Neural cell (in vitro differentiated cells): ENCODE results near the gene ZNF662. TPM values are rescaled to one million over a fixed set of nuclear protein-coding genes. Genes with fewer than 3 reads are reported as not detected.

Experiments used
- H2AFZ ChIP-seq: fragments of 200-600, 300-800 bp; sonication (generic), shearing (Covaris generic); 2 replicates; pipeline ENCODE4 v1.6.0; 2014; ENCODE audit warnings: low read depth, mild to moderate bottlenecking, antibody characterized with exemption, low read length, moderate library complexity
- H3F3A ChIP-seq: fragments of 200-600 bp; shearing (Covaris generic); 2 replicates; pipeline ENCODE4 v1.6.1; 2016; ENCODE audit warnings: mild to moderate bottlenecking, moderate library complexity, mixed read lengths, antibody characterized with exemption, low read length; ENCODE audit not compliant: insufficient read depth, poor library complexity, severe bottlenecking
- H3K27ac ChIP-seq: fragments of 200-600, 300-800 bp; sonication (generic), shearing (Covaris generic); 2 replicates; pipeline ENCODE4 v1.5.1; 2014; ENCODE audit warnings: mild to moderate bottlenecking, low read length, moderate library complexity
- H3K27me3 ChIP-seq: fragments of 300-800, 200-600 bp; sonication (generic), shearing (Covaris generic); 2 replicates; pipeline ENCODE4 v1.6.0; 2014; ENCODE audit warnings: mild to moderate bottlenecking, low read depth, low read length, moderate library complexity; ENCODE audit not compliant: insufficient read depth
- H3K36me3 ChIP-seq: fragments of 300-800, 200-600 bp; sonication (generic), shearing (Covaris generic); 2 replicates; pipeline ENCODE4 v1.5.1; 2014; ENCODE audit warnings: mild to moderate bottlenecking, antibody characterized with exemption, low read length, moderate library complexity; ENCODE audit not compliant: insufficient read depth
- H3K4me2 ChIP-seq: fragments of 300-800, 200-600 bp; sonication (generic), shearing (Covaris generic); 2 replicates; pipeline ENCODE4 v1.6.0; 2014; ENCODE audit warnings: mild to moderate bottlenecking, low read length
- H3K4me3 ChIP-seq: fragments of 300-800, 200-600 bp; sonication (generic), shearing (Covaris generic); 2 replicates; pipeline ENCODE4 v1.5.1; 2014; ENCODE audit warnings: mild to moderate bottlenecking, low read length, moderate library complexity
- H3K79me2 ChIP-seq: fragments of 200-600 bp; shearing (Covaris generic); replicated peaks from 2 replicates; pipeline ENCODE4 v1.6.0; 2014; ENCODE audit warnings: mild to moderate bottlenecking, low read length, moderate library complexity; ENCODE audit not compliant: insufficient read depth
- H3K9ac ChIP-seq: fragments of 300-800, 200-600 bp; sonication (generic), shearing (Covaris generic); 2 replicates; pipeline ENCODE4 v1.6.1; 2016; ENCODE audit warnings: mild to moderate bottlenecking, low read length, mixed read lengths
- H3K9me2 ChIP-seq: fragments of 200-600 bp; shearing (Covaris generic); 2 replicates; pipeline ENCODE4 v1.6.1; 2016; ENCODE audit warnings: mild to moderate bottlenecking, low read length, mixed read lengths; ENCODE audit not compliant: insufficient read depth
- H3K9me3 ChIP-seq: fragments of 200-600, 300-800 bp; sonication (generic), shearing (Covaris generic); 2 replicates; pipeline ENCODE4 v1.6.1; 2016; ENCODE audit warnings: mild to moderate bottlenecking, mixed run types, low read length, moderate library complexity, mixed read lengths
- H4K20me1 ChIP-seq: fragments of 200-600 bp; shearing (Covaris generic); 2 replicates; pipeline ENCODE4 v1.6.1; 2016; ENCODE audit warnings: mild to moderate bottlenecking, mixed run types; ENCODE audit not compliant: insufficient read depth
- EP300 ChIP-seq: fragments of 450-650 bp; conservative IDR thresholded peaks from 2 replicates; pipeline ENCODE4 v1.6.1; 2014; ENCODE audit warnings: antibody characterized with exemption, mild to moderate bottlenecking, moderate library complexity; ENCODE audit not compliant: poor library complexity, severe bottlenecking
- EZH2 ChIP-seq: fragments of 200-600, 300-800 bp; shearing (Covaris generic), sonication (generic); IDR thresholded peaks from 2 replicates; pipeline ENCODE4 v1.6.1; 2014; ENCODE audit warnings: antibody characterized with exemption, low read length, borderline replicate concordance, mild to moderate bottlenecking; ENCODE audit not compliant: insufficient read depth, poor library complexity, severe bottlenecking
- MXI1 ChIP-seq: fragments of 450-650 bp; conservative IDR thresholded peaks from 2 replicates; pipeline ENCODE4 v1.6.1; 2014; ENCODE audit warnings: antibody characterized with exemption, mild to moderate bottlenecking; ENCODE audit not compliant: poor library complexity, severe bottlenecking
- POLR2AphosphoS5 ChIP-seq: IDR thresholded peaks from 2 replicates; pipeline ENCODE4 v1.6.1; 2012
- RAD21 ChIP-seq: fragments of 450-650 bp; conservative IDR thresholded peaks from 2 replicates; pipeline ENCODE4 v1.6.1; 2014; ENCODE audit warnings: antibody characterized with exemption, mild to moderate bottlenecking, moderate library complexity
- SMC3 ChIP-seq: fragments of 450-650 bp; conservative IDR thresholded peaks from 2 replicates; pipeline ENCODE4 v1.6.1; 2014; ENCODE audit warnings: antibody characterized with exemption, mild to moderate bottlenecking, moderate library complexity; ENCODE audit not compliant: poor library complexity
- TAF1 ChIP-seq: IDR thresholded peaks from 2 replicates; pipeline ENCODE4 v1.6.1; 2012; ENCODE audit warnings: low read depth
- polyA minus RNA-seq: library from RNA; depleted of rRNA, polyadenylated mRNA; stranded (reverse); fragments of >200 nt; gene quantifications from 2 replicates; pipeline ENCODE4 v1.2.3, GENCODE V29; 2014
- polyA plus RNA-seq: library from polyadenylated mRNA; depleted of rRNA; stranded (reverse); fragments of >200 nt; gene quantifications from 2 replicates; pipeline ENCODE4 v1.2.3, GENCODE V29; 2014
- TF ChIP-seq, protein P1 (sequence below): fragments of 450-650 bp; IDR thresholded peaks from 2 replicates; pipeline ENCODE4 v1.5.1; 2014; ENCODE audit warnings: antibody characterized with exemption, mild to moderate bottlenecking, moderate library complexity; ENCODE audit not compliant: poor library complexity, severe bottlenecking
- TF ChIP-seq, protein P2 (sequence below): IDR thresholded peaks from 2 replicates; pipeline ENCODE4 v1.6.1; 2012; ENCODE audit warnings: borderline replicate concordance

ZNF662 gene
- polyA plus RNA-seq (not detected in 2 replicates), polyA minus RNA-seq (0.12 TPM in 1 of 2 replicates, not detected in the other)

DNA sequence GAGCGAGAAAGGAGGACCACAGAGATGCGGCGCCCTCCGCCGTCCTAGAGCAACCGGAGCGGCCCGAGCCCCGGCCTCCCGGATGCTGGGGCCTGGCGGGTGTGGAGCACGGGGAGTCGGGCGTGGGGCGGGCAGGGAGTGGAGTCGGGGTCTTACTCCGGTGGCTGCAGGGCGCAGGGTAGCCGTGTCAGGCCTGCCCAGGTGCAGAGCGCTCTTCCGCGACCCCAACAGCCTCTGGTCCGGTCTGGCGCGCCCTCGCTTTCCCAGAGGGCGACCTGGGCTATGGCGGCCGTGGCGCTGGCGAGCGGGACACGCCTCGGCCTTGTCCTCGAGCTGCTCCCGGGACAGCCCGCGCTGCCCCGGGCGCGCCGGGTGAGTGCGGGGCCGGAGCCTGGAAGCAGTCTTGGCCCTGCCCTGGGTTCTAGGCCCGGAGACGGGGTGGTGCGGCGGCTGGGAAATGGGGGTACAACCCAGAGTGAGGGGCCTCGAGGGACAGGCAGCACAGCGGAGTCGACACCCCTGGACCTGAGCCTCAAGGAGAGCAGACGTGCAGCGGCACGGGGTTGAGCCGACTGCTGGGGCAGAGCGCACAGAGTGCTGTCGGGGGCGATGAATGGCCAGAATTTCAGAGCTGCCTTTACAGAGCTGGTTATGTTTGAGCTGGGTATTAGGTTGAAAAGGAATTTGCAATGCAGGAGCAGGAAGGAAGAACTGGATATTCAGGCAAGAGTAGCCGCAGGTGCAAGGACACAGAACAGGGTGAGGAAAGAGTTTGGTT lies at the start of gene ZNF662:
Gene ZNF662 (plus strand): TSS at position 73 of the 778 bp plus-strand sequence. CDS start 1,973 bp downstream, outside the sequence.
- H3K9ac ChIP-seq, result no peak within 1 kb of the TSS
- H3K9me2 ChIP-seq, result no peaks in the 10 kb centered on the region
- H3K9me3 ChIP-seq, result no peaks in the 10 kb centered on the region
- H3F3A ChIP-seq, result no peaks in the 10 kb centered on the region
- H3K36me3 ChIP-seq, result no peaks in the 10 kb centered on the region
- H4K20me1 ChIP-seq, result no peaks in the 10 kb centered on the region
- H2AFZ ChIP-seq, result no peak within 1 kb of the TSS
- H3K27ac ChIP-seq, result no peak within 1 kb of the TSS
- TF ChIP-seq EP300 (no peak), TAF1 (no peak), EZH2 (no peak), SMC3 (no peak), MXI1 (no peak), POLR2AphosphoS5 (no peak), RAD21 (no peak)
- TF ChIP-seq, protein P1, sequence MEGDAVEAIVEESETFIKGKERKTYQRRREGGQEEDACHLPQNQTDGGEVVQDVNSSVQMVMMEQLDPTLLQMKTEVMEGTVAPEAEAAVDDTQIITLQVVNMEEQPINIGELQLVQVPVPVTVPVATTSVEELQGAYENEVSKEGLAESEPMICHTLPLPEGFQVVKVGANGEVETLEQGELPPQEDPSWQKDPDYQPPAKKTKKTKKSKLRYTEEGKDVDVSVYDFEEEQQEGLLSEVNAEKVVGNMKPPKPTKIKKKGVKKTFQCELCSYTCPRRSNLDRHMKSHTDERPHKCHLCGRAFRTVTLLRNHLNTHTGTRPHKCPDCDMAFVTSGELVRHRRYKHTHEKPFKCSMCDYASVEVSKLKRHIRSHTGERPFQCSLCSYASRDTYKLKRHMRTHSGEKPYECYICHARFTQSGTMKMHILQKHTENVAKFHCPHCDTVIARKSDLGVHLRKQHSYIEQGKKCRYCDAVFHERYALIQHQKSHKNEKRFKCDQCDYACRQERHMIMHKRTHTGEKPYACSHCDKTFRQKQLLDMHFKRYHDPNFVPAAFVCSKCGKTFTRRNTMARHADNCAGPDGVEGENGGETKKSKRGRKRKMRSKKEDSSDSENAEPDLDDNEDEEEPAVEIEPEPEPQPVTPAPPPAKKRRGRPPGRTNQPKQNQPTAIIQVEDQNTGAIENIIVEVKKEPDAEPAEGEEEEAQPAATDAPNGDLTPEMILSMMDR, result no peak
- TF ChIP-seq, protein P2, sequence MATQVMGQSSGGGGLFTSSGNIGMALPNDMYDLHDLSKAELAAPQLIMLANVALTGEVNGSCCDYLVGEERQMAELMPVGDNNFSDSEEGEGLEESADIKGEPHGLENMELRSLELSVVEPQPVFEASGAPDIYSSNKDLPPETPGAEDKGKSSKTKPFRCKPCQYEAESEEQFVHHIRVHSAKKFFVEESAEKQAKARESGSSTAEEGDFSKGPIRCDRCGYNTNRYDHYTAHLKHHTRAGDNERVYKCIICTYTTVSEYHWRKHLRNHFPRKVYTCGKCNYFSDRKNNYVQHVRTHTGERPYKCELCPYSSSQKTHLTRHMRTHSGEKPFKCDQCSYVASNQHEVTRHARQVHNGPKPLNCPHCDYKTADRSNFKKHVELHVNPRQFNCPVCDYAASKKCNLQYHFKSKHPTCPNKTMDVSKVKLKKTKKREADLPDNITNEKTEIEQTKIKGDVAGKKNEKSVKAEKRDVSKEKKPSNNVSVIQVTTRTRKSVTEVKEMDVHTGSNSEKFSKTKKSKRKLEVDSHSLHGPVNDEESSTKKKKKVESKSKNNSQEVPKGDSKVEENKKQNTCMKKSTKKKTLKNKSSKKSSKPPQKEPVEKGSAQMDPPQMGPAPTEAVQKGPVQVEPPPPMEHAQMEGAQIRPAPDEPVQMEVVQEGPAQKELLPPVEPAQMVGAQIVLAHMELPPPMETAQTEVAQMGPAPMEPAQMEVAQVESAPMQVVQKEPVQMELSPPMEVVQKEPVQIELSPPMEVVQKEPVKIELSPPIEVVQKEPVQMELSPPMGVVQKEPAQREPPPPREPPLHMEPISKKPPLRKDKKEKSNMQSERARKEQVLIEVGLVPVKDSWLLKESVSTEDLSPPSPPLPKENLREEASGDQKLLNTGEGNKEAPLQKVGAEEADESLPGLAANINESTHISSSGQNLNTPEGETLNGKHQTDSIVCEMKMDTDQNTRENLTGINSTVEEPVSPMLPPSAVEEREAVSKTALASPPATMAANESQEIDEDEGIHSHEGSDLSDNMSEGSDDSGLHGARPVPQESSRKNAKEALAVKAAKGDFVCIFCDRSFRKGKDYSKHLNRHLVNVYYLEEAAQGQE, result no peak
- no peaks in the 10 kb centered on the region for H3K27me3 ChIP-seq
- H3K4me3 ChIP-seq, result no peak within 1 kb of the TSS
- H3K4me2 ChIP-seq, result no peak within 1 kb of the TSS
- H3K79me2 ChIP-seq, result no peaks in the 10 kb centered on the region

DNA sequence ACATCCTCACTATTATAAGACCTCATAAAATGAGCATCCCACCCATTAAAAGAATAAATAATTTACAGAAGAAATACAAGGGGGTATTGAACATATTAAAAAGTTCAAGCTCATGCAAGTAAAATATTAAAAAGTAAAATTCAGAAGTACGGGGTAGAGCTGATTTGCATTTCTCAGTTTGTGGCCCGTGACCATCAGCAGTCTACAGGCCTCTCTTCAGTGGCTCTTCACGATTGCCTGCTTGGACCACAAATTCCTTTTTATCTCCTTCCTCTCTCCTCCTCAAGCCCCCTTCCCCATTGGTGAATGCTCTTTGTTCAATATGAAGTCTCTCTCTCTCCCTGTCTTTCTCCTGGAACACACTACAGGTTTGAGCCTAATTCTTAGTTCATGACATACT lies 49.4 kb upstream of the ZNF662 start:
- no peaks in the 10 kb centered on the region for H3K9me2 ChIP-seq
- no peaks in the 10 kb centered on the region for H3K36me3 ChIP-seq
- H3K9me3 ChIP-seq, result no peaks in the 10 kb centered on the region
- no peaks in the 10 kb centered on the region for H3F3A ChIP-seq
- TF ChIP-seq, protein P2, result no peak
- TF ChIP-seq EP300 (no peak), SMC3 (no peak), EZH2 (no peak), TAF1 (no peak), POLR2AphosphoS5 (no peak), MXI1 (no peak), RAD21 (no peak)
- TF ChIP-seq, protein P1, result no peak
- H3K27me3 ChIP-seq, result no peaks in the 10 kb centered on the region
- no peak overlapping the region for H3K9ac ChIP-seq
- H3K27ac ChIP-seq, result no peak overlapping the region
- no peak overlapping the region for H3K4me3 ChIP-seq
- H3K79me2 ChIP-seq, result no peaks in the 10 kb centered on the region
- H4K20me1 ChIP-seq, result no peaks in the 10 kb centered on the region
- no peak overlapping the region for H2AFZ ChIP-seq
- no peak overlapping the region for H3K4me2 ChIP-seq
